Neural cell (in vitro differentiated cells): ENCODE data around the gene IRF7. TPM values are rescaled to one million over a fixed set of nuclear protein-coding genes. Genes with fewer than 3 reads are reported as not detected.

Experiments used
- H2AFZ ChIP-seq: fragments of 200-600, 300-800 bp; sonication (generic), shearing (Covaris generic); 2 replicates; pipeline ENCODE4 v1.6.0; 2014; ENCODE audit warnings: low read depth, mild to moderate bottlenecking, antibody characterized with exemption, low read length, moderate library complexity
- H3F3A ChIP-seq: fragments of 200-600 bp; shearing (Covaris generic); 2 replicates; pipeline ENCODE4 v1.6.1; 2016; ENCODE audit warnings: mild to moderate bottlenecking, moderate library complexity, mixed read lengths, antibody characterized with exemption, low read length; ENCODE audit not compliant: insufficient read depth, poor library complexity, severe bottlenecking
- H3K27ac ChIP-seq: fragments of 200-600, 300-800 bp; sonication (generic), shearing (Covaris generic); 2 replicates; pipeline ENCODE4 v1.5.1; 2014; ENCODE audit warnings: mild to moderate bottlenecking, low read length, moderate library complexity
- H3K27me3 ChIP-seq: fragments of 300-800, 200-600 bp; sonication (generic), shearing (Covaris generic); 2 replicates; pipeline ENCODE4 v1.6.0; 2014; ENCODE audit warnings: mild to moderate bottlenecking, low read depth, low read length, moderate library complexity; ENCODE audit not compliant: insufficient read depth
- H3K36me3 ChIP-seq: fragments of 300-800, 200-600 bp; sonication (generic), shearing (Covaris generic); 2 replicates; pipeline ENCODE4 v1.5.1; 2014; ENCODE audit warnings: mild to moderate bottlenecking, antibody characterized with exemption, low read length, moderate library complexity; ENCODE audit not compliant: insufficient read depth
- H3K4me2 ChIP-seq: fragments of 300-800, 200-600 bp; sonication (generic), shearing (Covaris generic); 2 replicates; pipeline ENCODE4 v1.6.0; 2014; ENCODE audit warnings: mild to moderate bottlenecking, low read length
- H3K4me3 ChIP-seq: fragments of 300-800, 200-600 bp; sonication (generic), shearing (Covaris generic); 2 replicates; pipeline ENCODE4 v1.5.1; 2014; ENCODE audit warnings: mild to moderate bottlenecking, low read length, moderate library complexity
- H3K79me2 ChIP-seq: fragments of 200-600 bp; shearing (Covaris generic); replicated peaks from 2 replicates; pipeline ENCODE4 v1.6.0; 2014; ENCODE audit warnings: mild to moderate bottlenecking, low read length, moderate library complexity; ENCODE audit not compliant: insufficient read depth
- H3K9ac ChIP-seq: fragments of 300-800, 200-600 bp; sonication (generic), shearing (Covaris generic); 2 replicates; pipeline ENCODE4 v1.6.1; 2016; ENCODE audit warnings: mild to moderate bottlenecking, low read length, mixed read lengths
- H3K9me2 ChIP-seq: fragments of 200-600 bp; shearing (Covaris generic); 2 replicates; pipeline ENCODE4 v1.6.1; 2016; ENCODE audit warnings: mild to moderate bottlenecking, low read length, mixed read lengths; ENCODE audit not compliant: insufficient read depth
- H3K9me3 ChIP-seq: fragments of 200-600, 300-800 bp; sonication (generic), shearing (Covaris generic); 2 replicates; pipeline ENCODE4 v1.6.1; 2016; ENCODE audit warnings: mild to moderate bottlenecking, mixed run types, low read length, moderate library complexity, mixed read lengths
- H4K20me1 ChIP-seq: fragments of 200-600 bp; shearing (Covaris generic); 2 replicates; pipeline ENCODE4 v1.6.1; 2016; ENCODE audit warnings: mild to moderate bottlenecking, mixed run types; ENCODE audit not compliant: insufficient read depth
- CTCF ChIP-seq: fragments of 450-650 bp; IDR thresholded peaks from 2 replicates; pipeline ENCODE4 v1.5.1; 2014; ENCODE audit warnings: antibody characterized with exemption, mild to moderate bottlenecking, moderate library complexity; ENCODE audit not compliant: poor library complexity, severe bottlenecking
- EP300 ChIP-seq: fragments of 450-650 bp; conservative IDR thresholded peaks from 2 replicates; pipeline ENCODE4 v1.6.1; 2014; ENCODE audit warnings: antibody characterized with exemption, mild to moderate bottlenecking, moderate library complexity; ENCODE audit not compliant: poor library complexity, severe bottlenecking
- EZH2 ChIP-seq: fragments of 200-600, 300-800 bp; shearing (Covaris generic), sonication (generic); IDR thresholded peaks from 2 replicates; pipeline ENCODE4 v1.6.1; 2014; ENCODE audit warnings: antibody characterized with exemption, low read length, borderline replicate concordance, mild to moderate bottlenecking; ENCODE audit not compliant: insufficient read depth, poor library complexity, severe bottlenecking
- MXI1 ChIP-seq: fragments of 450-650 bp; conservative IDR thresholded peaks from 2 replicates; pipeline ENCODE4 v1.6.1; 2014; ENCODE audit warnings: antibody characterized with exemption, mild to moderate bottlenecking; ENCODE audit not compliant: poor library complexity, severe bottlenecking
- POLR2AphosphoS5 ChIP-seq: IDR thresholded peaks from 2 replicates; pipeline ENCODE4 v1.6.1; 2012
- RAD21 ChIP-seq: fragments of 450-650 bp; conservative IDR thresholded peaks from 2 replicates; pipeline ENCODE4 v1.6.1; 2014; ENCODE audit warnings: antibody characterized with exemption, mild to moderate bottlenecking, moderate library complexity
- SMC3 ChIP-seq: fragments of 450-650 bp; conservative IDR thresholded peaks from 2 replicates; pipeline ENCODE4 v1.6.1; 2014; ENCODE audit warnings: antibody characterized with exemption, mild to moderate bottlenecking, moderate library complexity; ENCODE audit not compliant: poor library complexity
- TAF1 ChIP-seq: IDR thresholded peaks from 2 replicates; pipeline ENCODE4 v1.6.1; 2012; ENCODE audit warnings: low read depth
- polyA plus RNA-seq: library from polyadenylated mRNA; depleted of rRNA; stranded (reverse); fragments of >200 nt; gene quantifications from 2 replicates; pipeline ENCODE4 v1.2.3, GENCODE V29; 2014
- TF ChIP-seq, protein P1 (sequence below): IDR thresholded peaks from 2 replicates; pipeline ENCODE4 v1.6.1; 2012; ENCODE audit warnings: borderline replicate concordance

IRF7 gene
- polyA plus RNA-seq, 1 donor from 2014 or later, result 1.1 TPM

- Histone ChIP-seq H3K9ac (no peak overlapping the region), H3K4me3 (no peak overlapping the region), H3K9me2 (no peaks in the 10 kb centered on the region), H3K79me2 (no peaks in the 10 kb centered on the region), H4K20me1 (no peaks in the 10 kb centered on the region), H3F3A (no peaks in the 10 kb centered on the region), H3K27ac (no peak overlapping the region), H3K4me2 (no peak overlapping the region), H3K36me3 (peaks cover 4% of the 10 kb centered on the region), H3K9me3 (no peaks in the 10 kb centered on the region), H2AFZ (no peak overlapping the region), H3K27me3 (no peaks in the 10 kb centered on the region)
- no peak for TF ChIP-seq RAD21
- TF ChIP-seq EP300, result no peak
- no peak for TF ChIP-seq MXI1
- TF ChIP-seq SMC3, result no peak
Observed at GRCh38 chr11:586376-587316, 29.1 kb downstream of the IRF7 start.

GRCh38 chr11:584287-584686 lies 31.5 kb downstream of the IRF7 start:
- Histone ChIP-seq H4K20me1 (peaks cover 9% of the 10 kb centered on the region), H3K79me2 (peaks cover 14% of the 10 kb centered on the region), H3K27me3 (no peaks in the 10 kb centered on the region), H3F3A (no peaks in the 10 kb centered on the region), H3K9ac (no peak overlapping the region), H3K9me2 (no peaks in the 10 kb centered on the region), H3K4me3 (no peak overlapping the region), H3K36me3 (peaks cover 4% of the 10 kb centered on the region), H2AFZ (no peak overlapping the region), H3K27ac (no peak overlapping the region), H3K9me3 (no peaks in the 10 kb centered on the region), H3K4me2 (no peak overlapping the region)
- TF ChIP-seq EP300 (no peak), EZH2 (no peak), MXI1 (no peak), RAD21 (no peak), SMC3 (no peak), CTCF (no peak), TAF1 (no peak), POLR2AphosphoS5 (no peak)
- TF ChIP-seq, protein P1, sequence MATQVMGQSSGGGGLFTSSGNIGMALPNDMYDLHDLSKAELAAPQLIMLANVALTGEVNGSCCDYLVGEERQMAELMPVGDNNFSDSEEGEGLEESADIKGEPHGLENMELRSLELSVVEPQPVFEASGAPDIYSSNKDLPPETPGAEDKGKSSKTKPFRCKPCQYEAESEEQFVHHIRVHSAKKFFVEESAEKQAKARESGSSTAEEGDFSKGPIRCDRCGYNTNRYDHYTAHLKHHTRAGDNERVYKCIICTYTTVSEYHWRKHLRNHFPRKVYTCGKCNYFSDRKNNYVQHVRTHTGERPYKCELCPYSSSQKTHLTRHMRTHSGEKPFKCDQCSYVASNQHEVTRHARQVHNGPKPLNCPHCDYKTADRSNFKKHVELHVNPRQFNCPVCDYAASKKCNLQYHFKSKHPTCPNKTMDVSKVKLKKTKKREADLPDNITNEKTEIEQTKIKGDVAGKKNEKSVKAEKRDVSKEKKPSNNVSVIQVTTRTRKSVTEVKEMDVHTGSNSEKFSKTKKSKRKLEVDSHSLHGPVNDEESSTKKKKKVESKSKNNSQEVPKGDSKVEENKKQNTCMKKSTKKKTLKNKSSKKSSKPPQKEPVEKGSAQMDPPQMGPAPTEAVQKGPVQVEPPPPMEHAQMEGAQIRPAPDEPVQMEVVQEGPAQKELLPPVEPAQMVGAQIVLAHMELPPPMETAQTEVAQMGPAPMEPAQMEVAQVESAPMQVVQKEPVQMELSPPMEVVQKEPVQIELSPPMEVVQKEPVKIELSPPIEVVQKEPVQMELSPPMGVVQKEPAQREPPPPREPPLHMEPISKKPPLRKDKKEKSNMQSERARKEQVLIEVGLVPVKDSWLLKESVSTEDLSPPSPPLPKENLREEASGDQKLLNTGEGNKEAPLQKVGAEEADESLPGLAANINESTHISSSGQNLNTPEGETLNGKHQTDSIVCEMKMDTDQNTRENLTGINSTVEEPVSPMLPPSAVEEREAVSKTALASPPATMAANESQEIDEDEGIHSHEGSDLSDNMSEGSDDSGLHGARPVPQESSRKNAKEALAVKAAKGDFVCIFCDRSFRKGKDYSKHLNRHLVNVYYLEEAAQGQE, result no peak
